HG03460 (cell line): ENCODE measurements around the gene RPRD1A.
"Not testable (repeated sequence)": the region's sequence is repeated elsewhere in the genome, so short reads cannot be mapped to it uniquely, and the experiment has no call there.

ENCODE experiments used
- ATAC-seq: cut with Tn5 transposase; IDR thresholded peaks from one replicate; pipeline ENCODE4 v1.9.1; 2021; ENCODE audit not compliant: unreplicated experiment

The RPRD1A gene

DNA sequence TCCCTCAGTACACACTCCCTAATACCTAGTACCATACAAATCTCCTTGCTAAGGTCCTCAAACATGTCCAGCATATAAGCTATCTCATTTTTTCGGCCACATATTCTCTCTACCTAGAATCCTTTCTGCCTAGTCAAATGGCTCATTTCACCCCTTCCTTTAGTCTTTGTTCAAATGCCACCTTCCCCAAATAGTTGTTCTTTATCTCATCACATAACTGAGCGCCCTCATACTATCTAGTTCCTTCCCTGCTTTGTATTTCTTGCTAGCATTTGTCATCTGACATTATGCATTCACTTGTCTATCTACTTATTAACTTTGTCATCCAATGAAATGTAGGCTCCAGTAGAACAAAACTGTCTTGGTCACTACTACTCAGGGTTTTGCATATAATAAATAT, 35.5 kb downstream of the RPRD1A start:
- ATAC-seq, result no peak

- ATAC-seq, result no peak
Observed at GRCh38 chr18:36031407-36031806, 36.0 kb downstream of the RPRD1A start.

DNA sequence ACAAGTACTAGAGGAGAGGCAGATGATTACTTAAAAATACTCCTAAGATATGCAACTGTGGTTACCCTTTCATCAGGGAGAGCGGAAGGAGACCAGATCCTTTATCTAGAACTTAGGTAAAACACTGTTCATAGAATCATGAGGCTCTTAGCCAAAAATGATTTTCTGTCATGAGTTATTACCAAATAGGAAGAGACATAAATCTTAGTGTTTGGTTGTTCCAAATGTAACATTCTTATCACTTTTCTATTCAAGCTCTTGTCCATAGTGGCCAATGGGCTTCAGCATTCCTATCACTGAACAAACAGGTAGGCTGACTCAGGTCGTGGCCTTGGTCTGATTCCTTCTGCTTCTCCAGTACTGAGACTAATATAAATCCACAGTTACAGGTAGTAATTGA, 38.5 kb downstream of the RPRD1A start:
- ATAC-seq, result no peak

- no peak for ATAC-seq
Observed at GRCh38 chr18:36025025-36025424, 42.3 kb downstream of the RPRD1A start.

- not testable (repeated sequence) for ATAC-seq
Observed at GRCh38 chr18:36024241-36024640, 43.1 kb downstream of the RPRD1A start.

- no peak for ATAC-seq
Observed at GRCh38 chr18:36023336-36023735, 44.0 kb downstream of the RPRD1A start.

DNA sequence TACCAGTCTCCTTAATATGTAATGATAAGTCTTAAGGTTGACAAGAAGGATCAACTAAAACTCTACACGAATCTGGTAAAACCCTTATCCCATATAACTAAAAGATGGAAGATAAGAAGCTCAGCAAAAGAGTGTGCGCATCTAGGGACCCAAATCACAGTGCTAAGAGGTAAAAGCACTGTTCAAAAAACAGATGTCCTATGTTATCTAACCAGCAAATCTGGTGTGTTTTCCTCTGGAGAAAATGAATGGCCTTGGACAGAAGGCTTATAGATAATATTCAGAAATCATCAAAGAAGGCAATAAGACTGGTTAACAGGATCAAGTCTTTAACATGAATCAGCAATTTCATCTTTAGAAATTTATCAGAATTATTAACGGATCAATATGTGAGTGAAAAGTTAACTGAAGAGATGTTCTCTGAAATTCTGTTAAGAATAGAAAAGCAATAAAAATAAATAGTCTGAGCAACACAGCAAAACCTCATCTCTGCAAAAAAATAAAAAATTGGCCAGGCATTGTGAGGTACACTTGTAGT, 47.1 kb downstream of the RPRD1A start:
- no peak for ATAC-seq

- no peak for ATAC-seq
Observed at GRCh38 chr18:36017232-36017631, 50.1 kb downstream of the RPRD1A start.

DNA sequence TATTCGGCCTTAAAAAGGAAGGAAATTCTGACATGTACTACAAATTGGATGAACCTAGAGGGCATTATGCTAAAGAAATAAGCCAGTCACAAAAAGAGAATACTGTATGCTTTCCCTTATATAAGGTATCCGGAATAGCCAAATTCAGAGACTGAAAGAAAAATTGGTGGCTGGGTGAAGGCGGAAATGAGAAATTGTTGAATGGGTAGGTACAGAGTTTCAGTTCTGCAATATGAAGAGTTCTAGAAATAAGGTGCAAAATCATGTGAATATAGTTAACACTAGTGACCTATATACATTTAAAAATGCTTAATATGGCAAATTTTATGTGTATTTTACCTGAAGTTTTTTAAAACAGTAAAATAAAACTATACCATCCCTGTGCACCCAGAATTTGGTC, 51.7 kb downstream of the RPRD1A start:
- peak; percentile 94 for ATAC-seq

DNA sequence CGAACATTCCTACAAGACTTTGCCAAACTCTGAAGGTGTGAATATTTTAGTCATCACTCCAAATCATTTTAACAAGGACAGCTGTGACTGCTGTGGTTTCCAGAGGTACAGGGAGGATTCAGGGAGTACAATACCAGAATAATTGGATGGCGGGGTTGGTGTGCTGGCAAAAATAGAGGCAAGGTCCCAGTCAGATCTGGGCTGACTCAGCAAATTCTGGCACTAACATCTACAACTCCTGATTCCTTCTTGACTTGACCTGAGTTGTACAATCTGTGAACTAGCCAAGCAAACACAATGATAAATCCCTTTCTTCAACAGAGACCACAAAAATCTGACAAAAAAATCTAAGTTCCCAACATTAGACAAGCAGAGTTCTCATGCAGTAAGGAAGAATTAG, 54.5 kb downstream of the RPRD1A start:
- ATAC-seq, result no peak

GRCh38 chr18:36009214-36009613, 58.1 kb downstream of the RPRD1A start:
- no peak for ATAC-seq

- ATAC-seq, result no peak
Observed at GRCh38 chr18:36006997-36007396, 60.4 kb downstream of the RPRD1A start.

DNA sequence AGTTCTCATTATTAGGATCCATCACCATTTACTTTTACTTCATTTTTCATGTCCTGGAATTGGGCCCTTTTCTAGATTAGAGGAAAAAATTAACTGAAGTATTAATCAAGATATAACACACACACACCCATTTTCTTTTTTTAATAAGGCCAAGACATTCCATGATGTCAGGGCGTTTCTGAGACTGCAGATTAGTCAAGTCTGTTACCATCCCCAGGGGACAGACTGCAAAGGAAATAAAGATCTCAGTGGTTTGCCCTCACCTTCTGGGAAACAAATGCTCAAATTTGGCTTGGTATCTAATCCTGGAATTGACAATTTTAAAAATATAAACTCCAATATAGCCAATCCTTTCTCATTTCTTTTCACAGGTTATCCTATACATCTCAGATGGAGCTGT, 67.4 kb downstream of the RPRD1A start:
- ATAC-seq, result no peak

GRCh38 chr18:35998967-35999366, 68.4 kb downstream of the RPRD1A start:
- ATAC-seq, result no peak

DNA sequence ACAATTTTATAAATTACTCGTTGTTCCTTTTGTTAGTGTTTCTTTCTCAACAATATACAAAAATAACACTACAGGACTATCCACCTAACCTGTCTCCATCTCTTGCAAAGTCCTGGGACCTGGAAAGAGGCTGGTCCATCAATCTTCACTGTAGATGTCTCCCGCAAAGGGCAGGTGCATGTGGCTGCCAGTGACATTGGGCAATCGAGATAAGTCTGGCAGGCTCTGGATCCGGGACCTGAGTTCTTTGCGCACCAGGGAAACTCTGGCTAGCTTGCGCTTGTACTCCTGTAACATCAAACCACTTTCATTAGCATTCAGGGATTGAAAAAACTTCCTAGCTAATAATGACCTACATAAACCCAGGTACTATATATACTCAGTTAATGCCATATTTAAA, 74.3 kb downstream of the RPRD1A start:
- ATAC-seq, result no peak

DNA sequence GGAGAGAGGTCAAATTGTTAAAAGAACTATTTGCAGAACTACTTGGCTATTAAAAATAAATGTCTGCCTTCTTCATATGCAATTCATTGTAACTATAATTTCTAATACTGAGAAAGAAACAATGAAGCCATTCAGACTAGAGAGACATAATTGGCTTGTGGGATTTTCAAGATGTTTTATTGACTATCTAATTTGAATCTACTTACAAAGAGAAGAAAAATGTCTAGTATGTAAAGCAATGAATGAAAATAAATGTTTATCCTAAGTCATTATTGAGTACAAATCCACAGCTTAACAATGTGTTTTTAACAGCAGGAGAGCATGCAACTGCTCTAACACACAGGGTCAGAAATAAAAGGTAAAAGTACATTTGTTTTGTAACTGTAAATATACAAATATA, 75.7 kb downstream of the RPRD1A start:
- ATAC-seq, result no peak

DNA sequence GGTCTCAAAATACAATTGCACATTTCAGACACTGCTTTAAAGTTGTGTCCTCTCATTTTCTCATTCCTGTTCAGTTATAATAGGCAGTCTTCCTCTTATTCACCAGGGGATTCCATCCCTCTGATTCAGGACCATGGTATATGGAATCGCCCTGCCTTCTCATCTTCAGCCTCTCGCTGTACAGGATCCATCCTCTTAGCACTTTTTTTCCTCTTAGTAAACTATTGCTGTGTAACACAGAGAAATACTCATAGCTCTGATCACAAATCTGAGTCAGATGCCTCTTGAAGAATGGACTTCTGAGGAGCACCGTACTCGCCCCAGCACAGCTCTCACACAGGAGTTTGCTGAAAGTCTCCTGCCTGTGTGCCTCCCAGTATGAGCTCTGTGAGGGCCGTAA, 83.5 kb downstream of the RPRD1A start:
- no peak for ATAC-seq

DNA sequence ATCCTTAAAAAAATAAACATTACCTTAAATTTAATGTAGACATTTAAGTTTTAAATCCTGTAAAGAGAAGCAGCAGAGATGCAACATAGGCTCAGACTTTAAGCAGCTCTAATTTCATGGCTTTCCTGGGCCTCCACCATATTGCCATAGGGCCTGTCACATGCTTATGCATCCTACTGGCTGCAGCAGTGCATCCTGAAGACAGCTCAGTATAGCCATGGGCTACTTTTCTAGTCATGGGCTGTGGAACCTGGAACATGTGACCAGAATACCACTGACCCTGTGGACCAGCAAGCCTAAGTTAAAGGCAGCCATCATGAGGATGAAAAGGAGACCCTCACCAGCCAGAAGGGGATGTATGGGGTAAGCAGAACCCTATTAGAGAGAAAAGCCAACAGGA, 84.2 kb downstream of the RPRD1A start:
- no peak for ATAC-seq

DNA sequence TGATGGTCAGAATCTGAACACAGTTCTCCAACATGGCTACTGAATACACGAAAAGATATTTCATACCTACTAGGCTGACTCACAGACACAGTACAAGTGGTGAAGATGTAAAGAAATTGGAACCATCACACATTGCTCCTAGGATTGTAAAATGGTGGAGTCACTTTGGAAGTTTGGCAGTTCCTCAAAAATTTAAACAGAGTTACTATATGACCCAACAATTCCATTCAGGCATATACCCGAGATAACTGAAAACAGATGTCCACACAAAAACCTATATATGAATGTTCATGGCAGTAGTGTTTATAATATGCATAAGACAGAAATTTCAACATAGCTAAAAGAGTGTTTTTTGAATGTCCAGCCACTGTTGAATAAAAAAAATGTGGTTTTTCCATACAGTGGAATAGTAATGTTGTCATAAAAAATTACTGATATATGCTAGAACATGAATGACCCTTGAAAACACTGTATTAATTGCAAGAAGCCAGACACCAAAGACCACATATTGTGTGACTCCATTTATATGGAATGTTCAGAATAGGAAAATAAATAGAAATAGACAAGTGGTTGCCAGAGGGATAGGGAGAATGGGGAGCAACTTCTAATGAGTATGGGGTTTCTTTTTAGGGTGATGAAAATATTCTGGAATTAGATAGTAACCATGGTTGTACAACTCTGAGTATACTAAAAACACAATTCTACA, 84.8 kb downstream of the RPRD1A start:
- no peak for ATAC-seq

GRCh38 chr18:35979112-35979511, 88.2 kb downstream of the RPRD1A start:
- no peak for ATAC-seq

DNA sequence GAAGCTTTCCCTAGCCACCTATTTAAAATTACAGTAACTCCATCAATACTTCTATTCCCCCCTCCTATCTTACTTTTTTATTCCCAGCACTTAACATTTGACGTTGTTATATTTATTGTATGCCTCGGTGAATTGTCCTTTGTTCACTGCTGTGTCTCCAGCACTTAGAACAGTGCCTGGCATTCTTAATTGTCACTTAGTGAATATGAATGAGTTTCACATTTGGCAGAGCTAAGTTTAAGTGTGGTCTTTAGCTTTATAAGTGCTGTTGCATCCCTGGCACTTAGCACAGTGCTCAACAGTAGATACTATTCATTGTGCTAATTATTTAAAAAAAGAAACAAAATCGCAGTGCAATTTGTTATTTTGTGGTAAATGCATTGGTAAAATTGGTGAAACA, 93.2 kb downstream of the RPRD1A start:
- ATAC-seq, result no peak

- ATAC-seq, result no peak
Observed at GRCh38 chr18:35973650-35974049, 93.7 kb downstream of the RPRD1A start.
